ENCODE results near the gene WT1.

The WT1 gene

GRCh38 chr11:32433914-32434355 lies 1.4 kb downstream of the WT1 start:
- H3K36me3 ChIP-seq (ENCODE audit: control insufficient read depth in 2 of 2, insufficient read depth in 1 of 2, low read length in 2 of 2): no peaks in the 10 kb centered on the region
- no peak overlapping the region for H3K27ac ChIP-seq (ENCODE audit: extremely low read depth, low read depth, low read length)
- peak overlapping the region; percentile 64 for H3K4me3 ChIP-seq (ENCODE audit: low read depth, low read length)
- ChIA-PET CTCF (interaction anchor here (0.6 to 1.1 kb wide), 2 partner anchors 14 to 16 kb away, joined by 3 read pairs; no protein-coding TSS in a partner anchor), POLR2A (no interaction called here)
- no peaks in the 10 kb centered on the region for H3K9me3 ChIP-seq (ENCODE audit: control insufficient read depth, insufficient read depth, low read depth, low read length)
- no peak for TF ChIP-seq ZBTB1 (tag by site-specific recombination; IDR thresholded peaks at IDR 0.05)
- TF ChIP-seq ZNF544 (tag by site-specific recombination; IDR thresholded peaks at IDR 0.05): no peak
- TF ChIP-seq ZBTB7A (tag by site-specific recombination; IDR thresholded peaks at IDR 0.05; ENCODE audit: low read depth): no peak
- TF ChIP-seq ZNF513 (tag by site-specific recombination; IDR thresholded peaks at IDR 0.05): no peak
- TF ChIP-seq ZNF791 (tag by site-specific recombination; IDR thresholded peaks at IDR 0.05): no peak
- TF ChIP-seq ZNF792 (tag by site-specific recombination; IDR thresholded peaks at IDR 0.05): no peak
- no peak for TF ChIP-seq EGR2 (tag by site-specific recombination; IDR thresholded peaks at IDR 0.05; ENCODE audit: low read depth)
- no peak for TF ChIP-seq ZNF768 (tag by site-specific recombination; IDR thresholded peaks at IDR 0.05)
- H3K4me1 ChIP-seq (ENCODE audit: control insufficient read depth, insufficient read depth, low read length): no peaks in the 10 kb centered on the region

GRCh38 chr11:32433101-32433913 lies 2.0 kb downstream of the WT1 start:
- ChIA-PET CTCF (interaction anchor here (0.6 kb wide), 1 partner anchor 14 kb away, joined by 3 read pairs; no protein-coding TSS in a partner anchor), POLR2A (no interaction called here)
- Histone ChIP-seq H3K4me1 (ENCODE audit: control insufficient read depth, insufficient read depth, low read length) (no peaks in the 10 kb centered on the region), H3K36me3 (ENCODE audit: control insufficient read depth in 2 of 2, insufficient read depth in 1 of 2, low read length in 2 of 2) (no peaks in the 10 kb centered on the region), H3K4me3 (ENCODE audit: low read depth, low read length) (no peak overlapping the region), H3K9me3 (ENCODE audit: control insufficient read depth, insufficient read depth, low read depth, low read length) (no peaks in the 10 kb centered on the region), H3K27ac (ENCODE audit: extremely low read depth, low read depth, low read length) (no peak overlapping the region)
- TF ChIP-seq PRDM4 (tag by site-specific recombination; IDR thresholded peaks at IDR 0.05): peak; percentile 55; the same call in 1 of the 2 replicates
- TF ChIP-seq ZNF16 (tag by site-specific recombination; IDR thresholded peaks at IDR 0.05; ENCODE audit: low read depth): no peak

GRCh38 chr11:32432565-32432964 lies 2.8 kb downstream of the WT1 start:
- Histone ChIP-seq H3K36me3 (ENCODE audit: control insufficient read depth in 2 of 2, insufficient read depth in 1 of 2, low read length in 2 of 2) (no peaks in the 10 kb centered on the region), H3K4me1 (ENCODE audit: control insufficient read depth, insufficient read depth, low read length) (no peaks in the 10 kb centered on the region), H3K9me3 (ENCODE audit: control insufficient read depth, insufficient read depth, low read depth, low read length) (no peaks in the 10 kb centered on the region), H3K4me3 (ENCODE audit: low read depth, low read length) (no peak overlapping the region), H3K27ac (ENCODE audit: extremely low read depth, low read depth, low read length) (no peak overlapping the region)
- no peak for TF ChIP-seq ZNF146 (tag by site-specific recombination; IDR thresholded peaks at IDR 0.05)
- no peak for TF ChIP-seq KLF8 (tag by site-specific recombination; IDR thresholded peaks at IDR 0.05)
- no peak for TF ChIP-seq ZNF704 (tag by site-specific recombination; IDR thresholded peaks at IDR 0.05)
- no peak for TF ChIP-seq ZNF701 (tag by site-specific recombination; IDR thresholded peaks at IDR 0.05)
- POLR2A ChIA-PET: no interaction called here
- CTCF ChIA-PET: no interaction called here

Measured in HEK293 (cell line).